ENCODE results near the gene DIPK2A.

The DIPK2A gene

DNA sequence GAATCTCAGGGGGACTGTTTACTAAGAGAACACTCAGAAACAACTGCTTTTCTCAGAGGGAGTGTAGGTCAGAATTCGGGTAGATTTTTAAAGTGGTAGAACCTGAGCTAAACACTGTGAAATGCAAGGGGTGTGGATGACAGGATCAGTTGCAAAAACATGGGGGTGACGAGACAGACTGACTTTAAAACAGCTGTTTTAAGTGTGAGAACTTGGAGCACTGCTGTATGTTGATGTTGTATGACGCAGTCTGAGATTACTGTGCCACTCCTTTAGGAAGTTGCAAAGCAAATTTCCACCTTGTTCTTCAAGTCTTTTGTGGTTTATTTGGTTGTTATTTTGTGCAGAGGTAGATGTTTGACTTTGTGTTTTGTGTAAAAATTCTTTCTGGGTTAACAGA is 36.8 kb upstream of the DIPK2A start:
- Histone ChIP-seq H3K4me2 (ENCODE audit: low read length) (no peak overlapping the region), H3K79me2 (no peaks in the 10 kb centered on the region), H3K4me3 (ENCODE audit: low read depth, low read length) (no peak overlapping the region), H3K36me3 (ENCODE audit: control insufficient read depth, insufficient read depth, low read length) (no peaks in the 10 kb centered on the region), H3K9ac (no peak overlapping the region), H2AFZ (no peak overlapping the region), H3K9me3 (ENCODE audit: control insufficient read depth, low read length) (no peaks in the 10 kb centered on the region), H3K27ac (no peak overlapping the region), H3K27me3 (ENCODE audit: control insufficient read depth, insufficient read depth, low read length) (no peaks in the 10 kb centered on the region), H3K4me1 (no peaks in the 10 kb centered on the region)
- TF ChIP-seq, protein P1, sequence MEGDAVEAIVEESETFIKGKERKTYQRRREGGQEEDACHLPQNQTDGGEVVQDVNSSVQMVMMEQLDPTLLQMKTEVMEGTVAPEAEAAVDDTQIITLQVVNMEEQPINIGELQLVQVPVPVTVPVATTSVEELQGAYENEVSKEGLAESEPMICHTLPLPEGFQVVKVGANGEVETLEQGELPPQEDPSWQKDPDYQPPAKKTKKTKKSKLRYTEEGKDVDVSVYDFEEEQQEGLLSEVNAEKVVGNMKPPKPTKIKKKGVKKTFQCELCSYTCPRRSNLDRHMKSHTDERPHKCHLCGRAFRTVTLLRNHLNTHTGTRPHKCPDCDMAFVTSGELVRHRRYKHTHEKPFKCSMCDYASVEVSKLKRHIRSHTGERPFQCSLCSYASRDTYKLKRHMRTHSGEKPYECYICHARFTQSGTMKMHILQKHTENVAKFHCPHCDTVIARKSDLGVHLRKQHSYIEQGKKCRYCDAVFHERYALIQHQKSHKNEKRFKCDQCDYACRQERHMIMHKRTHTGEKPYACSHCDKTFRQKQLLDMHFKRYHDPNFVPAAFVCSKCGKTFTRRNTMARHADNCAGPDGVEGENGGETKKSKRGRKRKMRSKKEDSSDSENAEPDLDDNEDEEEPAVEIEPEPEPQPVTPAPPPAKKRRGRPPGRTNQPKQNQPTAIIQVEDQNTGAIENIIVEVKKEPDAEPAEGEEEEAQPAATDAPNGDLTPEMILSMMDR (IDR thresholded peaks at IDR 0.05), result no peak

DNA sequence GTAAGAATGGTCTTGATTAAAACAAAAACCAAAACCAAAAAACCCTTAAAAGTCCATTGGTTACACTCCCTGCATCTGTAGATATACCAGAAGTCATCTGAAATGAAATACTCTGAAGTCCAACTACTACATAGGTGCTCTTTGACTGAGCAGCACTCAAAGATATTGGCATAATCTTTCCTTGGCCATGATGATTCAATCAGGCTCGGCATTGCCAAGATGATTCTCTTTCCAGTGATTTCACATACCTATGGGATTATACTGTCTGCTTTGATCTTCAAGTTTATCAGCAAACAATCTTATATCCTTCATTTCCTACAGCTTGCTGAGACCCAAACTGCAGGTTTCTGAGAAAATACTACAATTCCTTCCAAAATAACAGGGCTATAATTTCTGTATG is 35.9 kb upstream of the DIPK2A start:
- TF ChIP-seq, protein P1 (IDR thresholded peaks at IDR 0.05), result no peak
- Histone ChIP-seq H3K27me3 (ENCODE audit: control insufficient read depth, insufficient read depth, low read length) (no peaks in the 10 kb centered on the region), H3K79me2 (no peaks in the 10 kb centered on the region), H3K4me3 (ENCODE audit: low read depth, low read length) (no peak overlapping the region), H3K36me3 (ENCODE audit: control insufficient read depth, insufficient read depth, low read length) (no peaks in the 10 kb centered on the region), H2AFZ (no peak overlapping the region), H3K4me1 (no peaks in the 10 kb centered on the region), H3K9ac (no peak overlapping the region), H3K27ac (no peak overlapping the region), H3K9me3 (ENCODE audit: control insufficient read depth, low read length) (no peaks in the 10 kb centered on the region), H3K4me2 (ENCODE audit: low read length) (no peak overlapping the region)

DNA sequence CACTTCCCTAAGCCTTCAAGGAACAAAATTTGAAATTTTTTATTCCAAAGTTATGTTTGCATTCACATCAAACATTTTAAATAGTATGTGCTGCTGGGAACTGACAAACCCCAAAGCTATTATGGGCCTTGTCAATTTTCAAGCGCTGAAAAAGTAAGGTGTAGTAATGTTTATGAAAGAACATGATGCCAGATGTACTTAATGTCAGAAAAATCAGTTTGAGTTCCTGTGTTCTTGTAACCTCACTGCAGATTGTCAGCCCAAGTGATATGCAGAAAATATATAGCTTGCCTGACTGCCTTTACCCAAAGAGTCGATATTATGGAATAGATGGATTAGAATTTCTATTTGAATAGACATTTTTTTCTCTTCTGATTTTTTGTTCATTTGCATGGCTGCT is 20.8 kb upstream of the DIPK2A start:
- H3K9ac ChIP-seq, result no peak overlapping the region
- H2AFZ ChIP-seq, result no peak overlapping the region
- no peaks in the 10 kb centered on the region for H3K9me3 ChIP-seq (ENCODE audit: control insufficient read depth, low read length)
- H3K4me3 ChIP-seq (ENCODE audit: low read depth, low read length), result no peak overlapping the region
- no peaks in the 10 kb centered on the region for H3K27me3 ChIP-seq (ENCODE audit: control insufficient read depth, insufficient read depth, low read length)
- no peak overlapping the region for H3K4me2 ChIP-seq (ENCODE audit: low read length)
- TF ChIP-seq, protein P1 (IDR thresholded peaks at IDR 0.05), result no peak
- H3K79me2 ChIP-seq, result no peaks in the 10 kb centered on the region
- no peak overlapping the region for H3K27ac ChIP-seq
- no peaks in the 10 kb centered on the region for H3K4me1 ChIP-seq
- no peaks in the 10 kb centered on the region for H3K36me3 ChIP-seq (ENCODE audit: control insufficient read depth, insufficient read depth, low read length)

DNA sequence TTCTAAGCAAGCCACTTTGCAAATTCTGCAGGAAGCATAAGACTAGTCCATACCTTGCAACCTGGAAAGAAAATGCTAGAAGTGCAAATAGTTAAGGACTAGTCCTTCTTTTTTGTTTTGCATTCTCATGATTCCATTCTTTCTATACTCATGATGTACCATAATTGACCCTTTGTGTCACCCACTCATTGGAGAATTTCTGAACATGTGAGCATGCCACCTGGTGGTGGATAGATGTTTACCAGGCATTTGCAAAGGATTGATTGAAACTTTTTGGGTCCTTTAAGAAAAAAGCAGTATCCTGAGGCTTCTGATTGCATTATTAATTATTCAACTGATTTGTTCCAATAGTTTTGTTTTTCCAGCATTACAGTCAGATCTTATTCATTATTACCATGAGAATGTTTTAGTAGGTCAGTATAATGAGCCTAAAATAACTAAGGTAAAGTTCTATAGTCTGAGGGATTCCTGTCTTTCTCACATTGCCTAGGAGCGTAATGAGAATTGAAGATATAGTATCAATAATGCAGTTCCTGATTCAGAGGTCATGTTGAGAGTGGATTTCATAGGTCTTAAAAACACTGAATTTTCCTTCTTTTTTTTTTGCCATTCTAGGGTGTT is 20.2 kb upstream of the DIPK2A start:
- Histone ChIP-seq H3K27ac (no peak overlapping the region), H3K27me3 (ENCODE audit: control insufficient read depth, insufficient read depth, low read length) (no peaks in the 10 kb centered on the region), H3K4me2 (ENCODE audit: low read length) (no peak overlapping the region), H3K9ac (no peak overlapping the region), H3K79me2 (no peaks in the 10 kb centered on the region), H3K4me3 (ENCODE audit: low read depth, low read length) (no peak overlapping the region), H2AFZ (no peak overlapping the region), H3K36me3 (ENCODE audit: control insufficient read depth, insufficient read depth, low read length) (no peaks in the 10 kb centered on the region), H3K4me1 (no peaks in the 10 kb centered on the region), H3K9me3 (ENCODE audit: control insufficient read depth, low read length) (no peaks in the 10 kb centered on the region)
- TF ChIP-seq, protein P1 (IDR thresholded peaks at IDR 0.05), result peak; percentile 36

DNA sequence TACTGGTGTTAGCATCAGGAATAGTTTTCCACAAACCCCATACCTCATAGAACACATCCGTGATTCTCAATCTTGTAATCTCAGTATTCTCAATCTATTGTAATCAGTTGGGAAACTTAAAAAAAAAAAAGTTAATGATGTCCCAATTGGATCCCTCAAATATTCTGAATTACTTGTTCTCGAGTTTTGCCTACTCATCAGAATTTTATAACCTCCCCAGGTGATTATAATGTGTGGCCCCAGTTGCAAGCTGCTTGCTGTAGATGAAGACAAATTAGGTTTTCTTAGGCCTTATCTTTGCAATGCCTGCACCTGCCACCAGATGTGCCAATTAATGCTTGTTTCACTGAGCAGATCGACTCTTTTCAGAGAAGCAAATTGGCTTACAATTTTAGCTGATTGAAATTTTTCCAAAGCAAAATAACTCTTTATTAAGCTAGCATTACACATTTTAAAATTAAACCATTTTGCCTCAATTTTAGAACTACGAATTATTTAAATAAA is 19.0 kb upstream of the DIPK2A start:
- Histone ChIP-seq H3K4me1 (no peaks in the 10 kb centered on the region), H3K27ac (no peak overlapping the region), H3K79me2 (no peaks in the 10 kb centered on the region), H3K27me3 (ENCODE audit: control insufficient read depth, insufficient read depth, low read length) (no peaks in the 10 kb centered on the region), H3K36me3 (ENCODE audit: control insufficient read depth, insufficient read depth, low read length) (no peaks in the 10 kb centered on the region), H3K9ac (no peak overlapping the region), H3K9me3 (ENCODE audit: control insufficient read depth, low read length) (no peaks in the 10 kb centered on the region), H3K4me2 (ENCODE audit: low read length) (no peak overlapping the region), H2AFZ (no peak overlapping the region), H3K4me3 (ENCODE audit: low read depth, low read length) (no peak overlapping the region)
- TF ChIP-seq, protein P1 (IDR thresholded peaks at IDR 0.05), result no peak

Measured in parathyroid adenoma (tissue), 2 donors.